Measurements from ENCODE around the gene SHFL.

The SHFL gene

DNA sequence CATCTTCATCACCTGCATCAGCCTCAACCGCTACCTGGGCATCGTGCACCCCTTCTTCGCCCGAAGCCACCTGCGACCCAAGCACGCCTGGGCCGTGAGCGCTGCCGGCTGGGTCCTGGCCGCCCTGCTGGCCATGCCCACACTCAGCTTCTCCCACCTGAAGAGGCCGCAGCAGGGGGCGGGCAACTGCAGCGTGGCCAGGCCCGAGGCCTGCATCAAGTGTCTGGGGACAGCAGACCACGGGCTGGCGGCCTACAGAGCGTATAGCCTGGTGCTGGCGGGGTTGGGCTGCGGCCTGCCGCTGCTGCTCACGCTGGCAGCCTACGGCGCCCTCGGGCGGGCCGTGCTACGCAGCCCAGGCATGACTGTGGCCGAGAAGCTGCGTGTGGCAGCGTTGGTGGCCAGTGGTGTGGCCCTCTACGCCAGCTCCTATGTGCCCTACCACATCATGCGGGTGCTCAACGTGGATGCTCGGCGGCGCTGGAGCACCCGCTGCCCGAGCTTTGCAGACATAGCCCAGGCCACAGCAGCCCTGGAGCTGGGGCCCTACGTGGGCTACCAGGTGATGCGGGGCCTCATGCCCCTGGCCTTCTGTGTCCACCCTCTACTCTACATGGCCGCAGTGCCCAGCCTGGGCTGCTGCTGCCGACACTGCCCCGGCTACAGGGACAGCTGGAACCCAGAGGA is 28.0 kb downstream of the SHFL start:
- H3K4me3 ChIP-seq (ENCODE audit: low read depth, low read length): no peak overlapping the region
- TF ChIP-seq, protein P1, sequence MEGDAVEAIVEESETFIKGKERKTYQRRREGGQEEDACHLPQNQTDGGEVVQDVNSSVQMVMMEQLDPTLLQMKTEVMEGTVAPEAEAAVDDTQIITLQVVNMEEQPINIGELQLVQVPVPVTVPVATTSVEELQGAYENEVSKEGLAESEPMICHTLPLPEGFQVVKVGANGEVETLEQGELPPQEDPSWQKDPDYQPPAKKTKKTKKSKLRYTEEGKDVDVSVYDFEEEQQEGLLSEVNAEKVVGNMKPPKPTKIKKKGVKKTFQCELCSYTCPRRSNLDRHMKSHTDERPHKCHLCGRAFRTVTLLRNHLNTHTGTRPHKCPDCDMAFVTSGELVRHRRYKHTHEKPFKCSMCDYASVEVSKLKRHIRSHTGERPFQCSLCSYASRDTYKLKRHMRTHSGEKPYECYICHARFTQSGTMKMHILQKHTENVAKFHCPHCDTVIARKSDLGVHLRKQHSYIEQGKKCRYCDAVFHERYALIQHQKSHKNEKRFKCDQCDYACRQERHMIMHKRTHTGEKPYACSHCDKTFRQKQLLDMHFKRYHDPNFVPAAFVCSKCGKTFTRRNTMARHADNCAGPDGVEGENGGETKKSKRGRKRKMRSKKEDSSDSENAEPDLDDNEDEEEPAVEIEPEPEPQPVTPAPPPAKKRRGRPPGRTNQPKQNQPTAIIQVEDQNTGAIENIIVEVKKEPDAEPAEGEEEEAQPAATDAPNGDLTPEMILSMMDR (IDR thresholded peaks at IDR 0.05; ENCODE audit: low read depth, low read length): no peak

DNA sequence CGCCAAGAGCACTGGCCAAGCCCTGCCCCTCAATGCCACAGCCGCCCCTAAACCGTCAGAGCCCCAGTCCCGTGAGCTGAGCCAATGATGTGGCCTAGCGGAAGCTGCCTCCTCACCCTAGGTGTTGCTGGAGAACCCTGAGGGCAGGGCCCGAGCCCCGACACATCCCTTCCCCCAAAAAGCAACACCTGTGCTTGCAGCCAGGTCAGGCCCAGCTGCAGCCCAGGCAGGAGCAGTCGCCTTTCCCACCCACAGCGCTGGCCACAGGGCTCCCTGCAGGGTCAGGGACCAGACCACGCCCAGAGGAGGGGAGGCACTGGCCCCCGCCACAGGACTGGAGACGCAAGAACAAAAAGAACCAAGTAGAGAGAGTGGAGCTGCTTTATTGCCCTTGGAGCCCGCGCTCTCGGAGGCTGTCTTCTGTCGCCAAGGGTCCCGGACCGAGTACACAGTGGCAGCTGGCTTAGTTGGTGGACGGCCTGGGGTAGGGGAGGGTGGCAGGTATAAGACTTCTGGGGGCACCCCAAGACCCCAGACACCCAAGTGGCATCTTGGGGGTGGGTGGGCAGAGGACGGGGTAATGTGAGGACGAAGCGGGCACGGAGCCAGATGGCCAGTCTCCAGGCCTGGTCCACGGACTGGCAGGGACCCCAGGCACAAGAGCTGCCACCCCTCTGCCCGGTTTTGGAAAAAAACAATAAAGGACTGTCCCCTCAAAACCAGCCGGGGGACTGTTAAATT is 28.7 kb downstream of the SHFL start:
- TF ChIP-seq, protein P1 (IDR thresholded peaks at IDR 0.05; ENCODE audit: low read depth, low read length): no peak
- no peak overlapping the region for H3K4me3 ChIP-seq (ENCODE audit: low read depth, low read length)

DNA sequence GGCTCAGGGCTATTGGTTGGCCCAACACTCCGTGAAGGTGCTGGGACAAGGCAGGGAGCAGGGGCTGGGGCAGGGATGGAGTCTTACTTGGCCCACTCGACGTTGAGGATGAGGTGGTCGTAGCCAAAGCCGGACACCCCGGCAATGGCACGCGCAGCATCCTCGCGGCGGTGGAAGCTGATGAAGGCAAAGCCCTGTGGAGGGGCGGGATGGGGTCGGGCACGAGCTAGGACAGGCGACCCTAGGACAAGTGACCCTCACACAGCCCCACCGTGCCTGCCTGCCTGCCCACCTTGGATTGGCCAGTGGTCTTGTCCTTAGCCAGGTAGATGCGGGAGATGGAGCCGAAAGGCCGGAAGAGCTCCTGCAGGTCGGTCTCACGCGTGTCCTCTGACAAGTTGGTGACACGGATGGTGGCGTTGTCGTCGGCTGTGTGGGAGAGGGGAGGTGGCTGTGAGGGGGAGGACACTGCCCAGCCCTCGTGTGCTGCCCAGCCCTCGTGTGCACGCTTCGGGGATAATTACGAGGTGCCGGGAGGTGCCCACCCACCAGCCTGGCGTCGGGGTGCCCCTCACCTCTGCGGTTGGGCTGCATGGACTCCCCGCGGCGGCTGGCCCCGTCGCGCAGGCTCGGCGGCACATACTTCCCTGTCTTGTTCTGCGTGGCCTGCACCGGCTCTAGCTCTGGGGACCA is 29.4 kb downstream of the SHFL start:
- TF ChIP-seq, protein P1 (IDR thresholded peaks at IDR 0.05; ENCODE audit: low read depth, low read length): no peak

DNA sequence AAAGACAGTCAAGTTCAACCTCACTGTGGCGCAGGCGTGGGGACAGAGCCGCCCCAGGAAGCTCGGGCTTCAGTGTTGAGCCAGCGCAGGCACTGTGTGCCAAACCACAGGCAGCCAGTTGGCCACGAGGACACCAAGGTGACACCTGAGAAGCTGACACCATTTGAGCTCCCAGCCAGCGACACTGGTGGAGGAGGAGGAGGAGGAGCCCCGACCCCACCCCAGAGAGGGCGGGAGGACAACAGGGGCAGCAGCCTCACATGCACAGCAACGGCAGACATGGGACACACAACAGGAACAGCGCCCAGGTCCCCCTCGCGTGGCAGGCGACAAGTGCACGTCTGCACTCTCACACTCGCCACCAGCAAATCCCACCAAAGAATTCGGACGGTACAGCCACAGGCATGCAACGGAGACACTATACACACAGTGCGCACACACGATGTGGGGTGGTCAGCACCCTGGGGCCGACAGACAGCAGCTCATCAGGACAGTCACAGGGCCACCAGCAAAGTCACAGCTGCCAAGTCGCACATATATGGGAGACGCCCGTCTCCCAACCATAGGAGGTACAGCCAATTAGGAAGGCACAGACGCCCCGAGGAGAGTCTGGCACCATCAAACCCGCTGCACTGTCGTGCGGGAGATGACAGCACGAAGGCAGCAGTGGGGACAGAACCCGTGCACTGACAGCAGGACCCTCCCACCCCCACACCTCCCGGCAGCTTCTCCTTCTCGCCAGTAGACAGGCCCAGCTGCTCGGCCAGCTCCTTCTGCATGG is 30.2 kb downstream of the SHFL start:
- H3K4me3 ChIP-seq (ENCODE audit: low read depth, low read length): no peak overlapping the region
- TF ChIP-seq, protein P1 (IDR thresholded peaks at IDR 0.05; ENCODE audit: low read depth, low read length): no peak

More for the DNA sequence above, 29.4 kb downstream of the SHFL start:
- no peak overlapping the region for H3K4me3 ChIP-seq (ENCODE audit: low read depth, low read length)

DNA sequence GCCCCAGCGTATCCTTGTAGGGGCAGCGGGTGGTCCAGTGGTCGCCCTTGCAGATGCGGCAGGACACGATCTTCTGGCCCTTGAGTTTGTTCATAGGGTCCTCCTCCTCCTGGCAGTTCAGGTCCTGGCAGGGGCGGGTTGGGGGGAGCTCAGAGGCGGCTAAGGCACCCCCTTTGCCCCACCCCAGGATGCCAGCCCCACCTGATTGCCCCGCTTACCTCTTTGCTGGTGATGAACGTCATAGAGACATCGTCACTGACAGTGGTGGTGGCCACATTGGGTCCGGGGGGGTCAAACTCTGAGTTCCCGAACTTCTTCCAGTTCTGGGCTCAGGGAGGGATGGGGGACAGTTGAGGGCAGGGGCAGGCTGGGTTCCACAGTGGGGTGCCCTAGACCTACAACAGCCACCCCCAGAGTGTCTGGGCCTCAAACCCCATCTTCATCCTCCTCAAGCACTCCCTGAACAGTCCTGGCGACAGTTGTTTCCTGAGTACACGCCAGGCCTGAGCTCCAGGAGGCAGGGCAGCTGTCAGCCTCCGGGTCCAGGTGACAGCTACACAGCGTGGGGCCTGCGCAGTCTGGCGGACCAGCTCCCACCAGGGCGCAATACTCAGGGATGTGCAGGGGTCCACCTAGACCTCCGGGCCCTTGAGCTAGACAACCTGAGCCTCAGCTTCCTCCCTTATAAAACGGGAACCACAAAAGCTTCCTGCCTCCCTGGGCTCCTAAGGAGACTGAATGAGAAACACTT is 30.9 kb downstream of the SHFL start:
- no peak overlapping the region for H3K4me3 ChIP-seq (ENCODE audit: low read depth, low read length)
- TF ChIP-seq, protein P1 (IDR thresholded peaks at IDR 0.05; ENCODE audit: low read depth, low read length): no peak

DNA sequence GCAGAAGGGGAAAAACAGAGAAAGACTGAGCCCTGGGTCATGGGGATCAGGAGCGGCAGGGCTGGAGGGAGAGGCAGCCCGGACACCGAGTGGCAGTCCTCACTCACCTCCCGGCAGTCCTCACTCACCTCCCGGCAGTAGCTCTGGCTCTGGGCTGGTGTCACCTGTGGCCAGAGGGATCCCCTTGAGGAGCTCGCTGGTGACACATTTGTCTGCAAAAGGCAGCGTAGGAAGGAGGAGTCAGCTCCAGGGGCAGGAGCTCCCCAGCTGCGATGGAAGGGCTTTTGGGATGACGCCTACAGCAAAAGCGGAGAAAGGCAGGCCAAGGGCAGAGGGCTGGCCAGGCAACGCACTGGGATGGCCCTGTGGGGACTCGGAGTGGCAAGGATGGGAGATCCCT is 32.8 kb downstream of the SHFL start:
- TF ChIP-seq, protein P1 (IDR thresholded peaks at IDR 0.05; ENCODE audit: low read depth, low read length): no peak

More for the DNA sequence above, 32.8 kb downstream of the SHFL start:
- H3K4me3 ChIP-seq (ENCODE audit: low read depth, low read length): peak overlapping the region; percentile 86
